Caki2 (cell line): ENCODE measurements around the gene KRTAP2-4. TPM values are rescaled to one million over a fixed set of nuclear protein-coding genes. Genes with fewer than 3 reads are reported as not detected.
"Not testable (repeated sequence)": the region's sequence is repeated elsewhere in the genome, so short reads cannot be mapped to it uniquely, and the experiment has no call there.

ENCODE experiments used
- DNase-seq: peaks from one replicate; pipeline ENCODE4 v3.0.0-alpha.2; 2015; ENCODE audit warnings: low read depth
- in situ Hi-C: cut with HindIII; loops from 2 replicates; pipeline ENCODE4 v1.10.0; 2016; ENCODE audit warnings: low sequenced_read_pairs, low pct_unique_long_range_greater_than_20kb, mixed read lengths
- total RNA-seq: library from RNA; depleted of rRNA; stranded (reverse); fragments of >200 nt; shearing (Covaris generic); gene quantifications from 2 replicates; pipeline ENCODE4 v1.2.3, GENCODE V29; 2014; ENCODE audit warnings: low replicate concordance

The KRTAP2-4 gene
- total RNA-seq, 1 experiment from 2014 or later, result not detected

DNA sequence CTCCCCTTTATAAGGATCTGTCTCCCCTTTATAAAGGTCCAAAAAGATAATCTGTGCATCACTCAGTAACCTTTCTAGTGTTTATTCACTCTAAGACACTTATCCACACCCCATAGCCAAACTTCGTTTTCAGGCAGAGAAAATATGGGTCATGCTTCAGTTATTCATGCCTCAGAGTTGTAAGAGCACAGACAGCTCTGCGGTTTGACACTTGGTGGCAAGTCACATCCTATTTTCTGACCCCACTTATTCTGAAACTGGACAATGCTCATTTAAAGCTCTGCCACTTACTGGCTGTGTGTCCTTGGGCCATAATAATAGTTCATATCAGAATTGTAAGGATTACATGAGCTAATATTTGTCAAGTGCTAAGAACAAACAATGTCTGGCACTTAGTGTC, 16.6 kb downstream of the KRTAP2-4 start:
- DNase-seq, result no peak
- in situ Hi-C loops, result no loop called here

DNA sequence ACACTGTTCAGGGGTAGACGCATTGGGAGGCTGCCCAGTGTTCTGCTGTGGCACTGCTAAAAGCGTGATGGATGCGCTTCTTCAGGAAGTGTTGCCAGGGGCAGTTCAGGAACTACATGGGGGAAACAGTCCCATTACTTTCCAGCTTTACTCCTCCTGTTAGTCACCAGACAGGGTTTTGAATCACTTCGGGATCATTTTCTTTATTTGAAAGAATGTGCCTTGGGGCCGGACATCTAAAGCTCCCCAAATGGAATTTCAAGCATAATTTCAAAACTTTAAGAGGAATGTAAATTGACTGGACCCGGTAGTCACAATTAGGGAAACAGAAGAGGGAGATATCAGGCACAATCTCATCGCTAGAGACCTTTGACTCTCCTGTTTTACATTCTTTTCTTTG, 17.2 kb downstream of the KRTAP2-4 start:
- in situ Hi-C loops, result no loop called here
- no peak for DNase-seq

DNA sequence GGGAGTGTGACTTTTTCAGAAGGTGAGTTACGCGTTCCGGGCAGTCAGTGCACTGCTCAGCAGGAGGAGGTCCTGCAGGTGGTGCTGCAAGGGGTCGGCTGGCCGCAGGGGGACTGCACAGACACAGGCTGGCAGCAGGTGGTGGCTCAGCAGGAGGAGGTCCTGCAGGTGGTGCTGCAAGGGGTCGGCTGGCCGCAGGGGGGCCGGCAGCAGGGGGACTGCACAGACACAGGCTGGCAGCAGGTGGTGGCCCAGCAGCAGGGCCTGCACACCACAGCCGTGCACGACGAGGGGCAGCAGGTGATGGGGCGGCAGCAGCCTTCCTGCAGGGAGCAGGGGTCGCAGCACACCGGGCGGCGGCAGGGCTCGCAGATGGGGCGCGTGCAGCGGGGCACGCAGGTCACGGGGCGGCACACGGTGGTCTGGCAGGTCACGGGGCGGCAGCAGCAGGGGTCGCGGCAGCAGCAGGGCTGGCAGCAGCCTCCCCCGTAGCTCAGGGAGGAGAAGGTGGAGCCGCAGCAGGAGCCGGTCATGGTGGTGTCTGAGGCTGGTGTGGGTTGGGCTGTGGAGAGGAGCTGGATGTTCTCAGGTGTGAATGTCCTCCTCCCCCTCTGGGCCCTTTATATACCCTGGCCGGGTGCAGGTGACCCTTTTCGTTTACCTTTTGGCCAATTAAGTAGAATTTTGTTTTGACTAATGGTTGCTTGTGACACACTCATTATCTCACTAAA, 18.8 kb downstream of the KRTAP2-4 start, which contains the start of gene KRTAP2-1:
TSS of gene KRTAP2-1 (minus strand) at position 582 of the 731 bp plus-strand sequence. CDS start at position 533, 49 bp downstream.
- DNase-seq, in situ Hi-C loops: not testable (repeated sequence)

DNA sequence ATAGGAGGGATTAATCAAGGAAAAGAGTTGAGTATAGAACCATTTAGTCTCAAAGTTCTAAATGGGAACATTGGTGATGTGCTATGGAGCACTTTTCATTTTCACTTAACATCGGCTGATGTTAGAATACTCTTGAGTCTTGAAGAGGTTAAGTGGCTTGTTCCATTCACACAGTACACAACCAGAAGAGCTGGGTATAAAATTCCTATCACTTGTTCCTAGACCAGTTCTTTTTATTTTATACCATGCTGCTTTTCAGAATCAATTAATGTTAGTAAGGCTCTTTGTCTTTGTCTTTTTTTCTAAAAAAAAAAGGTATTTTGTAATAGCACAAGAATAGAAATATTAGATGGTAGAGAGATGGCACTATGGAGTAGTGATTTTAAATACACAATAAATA, 22.7 kb downstream of the KRTAP2-4 start:
- no peak for DNase-seq
- in situ Hi-C loops, result no loop called here

DNA sequence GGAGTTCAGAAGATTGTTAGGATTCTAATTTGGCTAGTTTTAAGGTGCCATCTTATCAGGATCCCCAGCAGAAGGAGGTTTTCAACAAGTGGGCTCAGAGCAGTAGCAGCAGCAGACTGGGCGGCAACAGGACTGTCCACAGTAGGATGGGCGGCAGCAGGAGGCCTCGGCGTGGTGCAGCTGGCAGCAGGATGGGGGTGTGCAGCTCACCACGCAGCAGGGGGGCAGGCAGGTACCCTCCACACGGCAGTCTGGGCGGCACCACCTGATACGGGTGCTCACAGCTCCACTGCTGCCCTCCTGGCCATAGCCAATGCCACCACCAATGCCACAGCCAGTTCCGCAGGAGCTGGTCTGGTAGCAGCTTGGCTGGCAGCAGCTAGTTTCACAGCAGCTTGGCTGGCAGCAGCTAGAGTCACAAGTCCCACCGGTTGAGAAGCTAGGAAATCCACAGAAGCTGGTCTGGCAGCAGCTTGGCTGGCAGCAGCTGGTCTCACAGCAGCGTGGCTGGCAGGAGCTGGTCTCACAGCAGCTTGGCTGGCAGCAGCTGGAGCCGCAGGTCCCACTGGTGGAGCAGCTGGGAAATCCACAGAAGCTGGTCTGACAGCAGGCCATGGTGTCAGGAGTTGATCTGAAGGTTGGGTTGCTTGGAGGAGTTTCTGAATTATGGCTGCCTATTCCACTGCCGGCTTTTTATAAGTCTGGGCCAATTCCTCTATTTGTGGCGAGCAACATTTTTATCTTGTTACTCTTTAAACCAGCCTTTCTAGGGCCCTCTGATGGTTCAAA, 24.7 kb downstream of the KRTAP2-4 start, which contains the start of gene KRTAP1-1:
TSS of gene KRTAP1-1 (minus strand) at position 668 of the 789 bp plus-strand sequence. CDS start at position 615, 53 bp downstream.
- DNase-seq, in situ Hi-C loops: not testable (repeated sequence)

DNA sequence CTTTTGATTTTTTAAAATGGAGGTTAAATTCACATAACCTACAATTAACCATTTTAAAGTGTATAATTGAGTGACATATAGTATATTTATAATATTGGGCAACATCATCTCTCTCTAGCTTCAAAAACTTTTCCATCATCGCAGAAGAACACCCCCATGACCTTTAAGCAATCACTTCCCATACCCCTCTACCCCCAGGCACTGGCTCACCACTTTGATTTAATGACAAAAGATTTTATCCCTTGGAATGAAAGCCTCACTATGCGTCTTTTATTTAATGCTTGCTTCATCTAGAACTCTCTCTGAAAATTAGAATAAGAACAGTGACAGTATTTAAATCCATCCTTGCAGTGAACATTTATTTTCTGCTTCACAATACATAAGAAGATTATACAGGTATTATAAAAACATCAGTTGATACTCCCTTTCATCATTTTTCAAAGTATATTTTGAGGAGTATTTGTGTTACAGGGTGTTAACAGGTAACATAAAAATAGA, 27.8 kb downstream of the KRTAP2-4 start:
- DNase-seq, result no peak
- in situ Hi-C loops, result no loop called here

DNA sequence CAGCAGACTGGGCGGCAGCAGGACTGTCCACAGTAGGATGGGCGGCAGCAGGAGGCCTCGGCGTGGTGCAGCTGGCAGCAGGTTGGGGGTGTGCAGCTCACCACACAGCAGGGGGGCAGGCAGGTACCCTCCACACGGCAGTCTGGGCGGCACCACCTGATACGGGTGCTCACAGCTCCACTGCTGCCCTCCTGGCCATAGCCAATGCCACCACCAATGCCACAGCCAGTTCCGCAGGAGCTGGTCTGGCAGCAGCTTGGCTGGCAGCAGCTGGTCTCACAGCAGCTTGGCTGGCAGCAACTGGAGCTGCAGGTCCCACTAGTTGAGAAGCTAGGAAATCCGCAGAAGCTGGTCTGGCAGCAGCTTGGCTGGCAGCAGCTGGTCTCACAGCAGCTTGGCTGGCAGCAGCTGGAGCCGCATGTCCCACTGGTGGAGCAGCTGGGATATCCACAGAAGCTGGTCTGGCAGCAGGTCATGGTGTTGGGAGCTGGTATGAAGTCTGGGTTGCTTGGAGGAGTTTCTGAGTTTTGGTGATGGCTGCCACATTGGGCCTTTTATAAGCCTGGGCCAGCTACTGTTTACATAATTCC, 31.2 kb downstream of the KRTAP2-4 start, which contains the start of gene KRTAP1-3:
TSS of gene KRTAP1-3 (minus strand) at position 529 of the 590 bp plus-strand sequence. CDS start at position 476, 53 bp downstream.
- DNase-seq, in situ Hi-C loops: not testable (repeated sequence)

DNA sequence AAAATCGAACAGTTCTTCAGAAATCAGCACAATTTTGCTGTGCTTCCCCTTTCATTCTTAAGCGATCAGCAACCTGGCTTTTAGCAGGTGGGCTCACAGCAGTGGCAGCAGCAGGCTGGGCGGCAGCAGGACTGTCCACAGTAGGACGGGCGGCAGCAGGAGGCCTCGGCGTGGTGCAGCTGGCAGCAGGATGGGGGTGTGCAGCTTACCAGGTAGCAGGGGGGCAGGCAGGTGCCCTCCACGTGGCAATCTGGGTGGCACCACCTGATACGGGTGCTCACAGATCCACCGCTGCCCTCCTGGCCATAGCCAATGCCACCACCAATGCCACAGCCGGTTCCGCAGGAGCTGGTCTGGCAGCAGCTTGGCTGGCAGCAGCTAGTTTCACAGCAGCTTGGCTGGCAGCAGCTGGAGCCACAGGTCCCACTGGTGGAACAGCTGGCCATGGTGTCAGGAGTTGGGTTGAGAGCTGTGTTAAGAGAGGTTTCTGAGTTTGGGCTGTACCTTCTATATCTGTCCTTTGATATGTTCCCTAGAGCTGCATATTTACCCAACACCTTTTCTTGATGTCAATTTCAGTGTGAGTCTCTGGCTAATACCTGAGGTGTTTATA, 35.9 kb downstream of the KRTAP2-4 start, which contains the start of gene KRTAP1-4:
TSS of gene KRTAP1-4 (minus strand) at position 563 of the 613 bp plus-strand sequence. CDS start at position 446, 117 bp downstream.
- in situ Hi-C loops, result no loop called here
- no peak for DNase-seq

DNA sequence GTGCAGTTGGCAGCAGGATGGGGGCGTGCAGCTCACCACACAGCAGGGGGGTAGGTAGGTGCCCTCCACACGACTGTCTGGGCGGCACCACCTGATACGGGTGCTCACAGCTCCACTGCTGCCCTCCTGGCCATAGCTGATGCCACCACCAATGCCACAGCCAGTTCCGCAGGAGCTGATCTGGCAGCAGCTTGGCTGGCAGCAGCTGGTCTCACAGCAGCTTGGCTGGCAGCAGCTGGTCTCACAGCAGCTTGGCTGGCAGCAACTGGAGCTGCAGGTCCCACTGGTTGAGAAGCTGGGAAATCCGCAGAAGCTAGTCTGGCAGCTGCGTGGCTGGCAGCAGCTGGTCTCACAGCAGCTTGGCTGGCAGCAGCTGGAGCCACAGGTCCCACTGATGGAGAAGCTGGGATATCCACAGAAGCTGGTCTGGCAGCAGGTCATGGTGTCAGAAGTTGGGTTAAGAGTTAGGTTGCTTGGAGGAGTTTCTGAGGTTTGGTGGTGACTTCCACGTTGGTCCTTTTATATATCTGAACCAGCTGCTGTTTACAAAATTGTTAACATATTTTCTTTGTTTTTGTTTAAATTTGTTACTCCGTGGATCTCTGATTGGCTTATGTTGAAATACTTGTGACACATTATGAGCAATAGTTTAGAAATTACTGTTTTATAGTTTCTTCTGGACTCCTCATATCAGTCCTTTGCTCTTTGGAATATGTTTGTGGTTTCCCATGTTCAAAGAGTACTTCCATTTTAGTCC, 38.8 kb downstream of the KRTAP2-4 start, which contains the start of gene KRTAP1-5:
TSS of gene KRTAP1-5 (minus strand) at position 494 of the 757 bp plus-strand sequence. CDS start at position 441, 53 bp downstream.
- in situ Hi-C loops, result no loop called here
- DNase-seq, result no peak

DNA sequence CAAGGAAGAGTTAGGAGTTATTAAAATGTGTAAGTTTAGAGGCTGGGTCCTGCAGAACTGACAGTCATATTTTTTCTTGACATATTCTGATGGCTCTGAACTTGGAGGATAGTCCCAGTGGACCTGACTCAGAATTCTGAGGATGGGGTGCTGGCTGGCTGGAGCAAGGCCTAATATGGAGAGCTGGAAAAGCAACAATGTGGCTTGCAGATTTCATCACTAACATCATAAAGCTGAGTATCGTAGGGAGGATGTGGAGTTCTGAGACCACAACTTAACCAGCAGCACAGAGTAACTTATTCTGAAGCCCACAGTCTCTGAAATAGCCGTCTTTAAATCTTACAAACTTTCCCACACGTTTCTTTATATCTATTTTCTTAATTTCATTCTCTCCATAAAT, 41.0 kb downstream of the KRTAP2-4 start:
- in situ Hi-C loops, result no loop called here
- DNase-seq, result no peak

DNA sequence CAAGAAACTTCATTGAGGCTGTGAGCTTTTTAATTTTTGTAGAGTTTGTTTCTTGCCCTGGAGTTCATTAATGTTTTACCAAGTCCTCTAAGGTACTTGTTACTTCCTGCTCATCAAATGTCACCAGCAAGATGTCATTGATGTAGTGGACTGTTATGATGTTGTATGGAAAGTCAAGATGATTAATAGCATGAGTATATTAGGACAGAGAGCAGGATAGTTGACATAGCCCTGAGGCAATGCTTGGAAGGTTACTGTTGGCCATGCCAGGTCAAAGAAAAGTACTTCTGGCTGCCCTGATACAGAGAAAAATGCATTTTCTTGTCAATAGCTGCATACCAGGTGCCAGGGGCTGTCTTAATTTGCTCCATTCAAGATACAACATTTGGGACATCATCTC, 45.3 kb downstream of the KRTAP2-4 start:
- DNase-seq, result peak; percentile 61
- in situ Hi-C loops, result no loop called here

DNA sequence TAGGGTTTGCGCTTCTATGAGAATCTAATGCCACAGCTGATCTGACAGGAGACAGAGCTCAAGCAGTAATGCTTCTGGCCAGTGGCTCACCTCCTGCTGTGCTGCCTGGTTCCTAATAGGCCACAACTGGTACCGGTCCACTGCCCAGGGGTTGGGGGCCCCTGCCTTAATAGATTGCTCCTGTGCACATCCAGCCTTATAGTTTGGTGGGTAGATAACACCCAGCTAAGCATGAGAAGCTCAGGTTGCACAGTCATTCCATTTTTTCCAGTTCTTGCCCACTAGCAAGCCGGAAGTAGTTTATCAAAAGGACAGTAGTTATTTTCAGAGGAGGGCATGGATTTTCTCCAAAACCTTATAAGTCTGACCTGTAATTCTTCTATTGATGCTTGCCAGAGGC, 46.3 kb downstream of the KRTAP2-4 start:
- in situ Hi-C loops, result no loop called here
- DNase-seq, result no peak

DNA sequence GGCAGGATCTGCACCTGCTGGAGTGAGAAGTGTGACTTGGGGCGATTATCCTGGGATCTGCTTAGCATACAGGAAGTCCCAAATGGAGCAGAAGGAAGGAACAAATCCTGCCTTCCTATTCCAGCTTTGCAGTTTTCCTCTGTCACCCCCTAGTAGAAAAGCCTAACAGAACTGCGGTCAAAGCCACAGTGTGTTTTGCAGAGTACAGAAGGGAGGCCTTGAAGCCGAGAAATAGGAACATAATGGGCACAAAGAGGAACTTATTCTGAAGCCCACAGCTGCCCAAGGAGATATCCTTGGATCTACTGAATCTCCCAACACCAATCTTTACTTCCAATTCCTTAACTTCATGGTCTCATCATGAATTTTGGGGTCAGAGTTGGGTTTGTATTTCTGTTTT, 47.1 kb downstream of the KRTAP2-4 start:
- in situ Hi-C loops, result no loop called here
- no peak for DNase-seq

DNA sequence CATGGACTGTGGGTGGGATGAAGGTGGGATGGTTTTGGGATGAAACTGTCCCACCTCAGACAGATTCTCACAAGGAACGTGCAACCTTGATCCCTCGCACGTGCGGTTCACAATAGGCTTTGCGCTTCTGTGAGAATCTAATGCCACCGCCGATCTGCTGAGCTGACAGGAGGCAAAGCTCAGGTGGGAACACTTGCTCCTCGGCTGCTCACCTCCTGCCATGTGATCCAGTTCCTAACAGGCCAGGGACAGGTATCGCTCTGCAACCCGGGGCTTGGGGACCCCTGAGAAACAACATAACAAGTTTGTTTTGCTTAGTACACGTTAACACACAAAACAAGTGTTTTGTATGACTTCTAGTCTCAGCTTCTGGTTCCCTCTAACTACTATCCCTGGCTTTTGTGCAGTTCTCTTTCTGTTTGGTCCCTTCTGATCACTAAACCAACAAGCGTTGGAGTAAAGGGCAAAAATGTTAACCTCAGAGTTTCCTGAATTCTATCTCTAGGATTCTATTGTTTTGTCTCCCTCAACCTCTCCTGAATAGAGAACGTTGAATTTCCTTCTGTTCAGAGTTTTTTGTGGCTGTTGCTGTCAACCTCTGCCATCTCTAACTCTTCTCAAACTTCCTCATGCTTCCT, 49.0 kb downstream of the KRTAP2-4 start:
- in situ Hi-C loops, result no loop called here

DNA sequence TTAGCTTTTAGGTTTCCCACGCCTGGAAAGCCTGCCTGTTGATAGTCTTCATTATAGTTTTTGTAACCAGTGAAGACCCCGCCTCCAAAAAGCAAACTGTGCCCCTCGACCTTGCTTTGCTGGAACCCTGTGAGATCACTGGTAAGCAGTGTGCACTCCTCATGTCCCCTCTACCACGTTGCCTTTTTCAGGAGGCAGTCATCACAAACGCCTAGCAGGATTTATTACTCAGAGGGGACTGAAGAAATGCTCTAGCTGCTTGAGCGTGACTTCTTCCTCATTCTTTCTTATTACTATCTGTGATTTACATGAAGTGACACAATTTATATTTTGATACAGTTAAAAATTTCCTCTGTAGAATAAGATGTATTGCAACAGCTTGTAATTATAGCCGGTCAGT, 50.2 kb downstream of the KRTAP2-4 start:
- peak; percentile 47 for DNase-seq
- in situ Hi-C loops, result no loop called here

More for the DNA sequence above, 49.0 kb downstream of the KRTAP2-4 start:
- DNase-seq, result no peak
